GM18909 (cell line): Measurements from ENCODE around the gene VILL.
A peak's percentile ranks its signal among the peaks of the same experiment; 100 is the strongest.

Source experiments
- ATAC-seq: cut with Tn5 transposase; IDR thresholded peaks from one replicate; pipeline ENCODE4 v1.9.1; 2021; ENCODE audit warnings: mild to moderate bottlenecking; ENCODE audit not compliant: unreplicated experiment, poor library complexity

The VILL gene

GRCh38 chr3:37997791-37998370 is 7.3 kb downstream of the VILL start:
- ATAC-seq, result no peak

- ATAC-seq, result no peak
These were observed 9.2 kb downstream of the VILL start for GRCh38 chr3:37999836-38000235.

- ATAC-seq, result no peak
These were observed 9.8 kb downstream of the VILL start for GRCh38 chr3:38000242-38000916.

- no peak for ATAC-seq
These were observed 10.4 kb downstream of the VILL start for GRCh38 chr3:38000965-38001455.

GRCh38 chr3:38001456-38002081 is 11.0 kb downstream of the VILL start:
- ATAC-seq, result no peak

- no peak for ATAC-seq
These were observed 11.8 kb downstream of the VILL start for GRCh38 chr3:38002291-38002876.

- no peak for ATAC-seq
These were observed 12.4 kb downstream of the VILL start for GRCh38 chr3:38002940-38003339.

GRCh38 chr3:38003371-38003816 is 12.8 kb downstream of the VILL start:
- ATAC-seq, result no peak

- no peak for ATAC-seq
These were observed 13.3 kb downstream of the VILL start for GRCh38 chr3:38003817-38004414.

GRCh38 chr3:38004415-38005075 is 14.0 kb downstream of the VILL start:
- ATAC-seq, result peak; percentile 53

GRCh38 chr3:38005076-38006020 is 14.8 kb downstream of the VILL start:
- no peak for ATAC-seq

- ATAC-seq, result no peak
These were observed 15.4 kb downstream of the VILL start for GRCh38 chr3:38006031-38006430.

- ATAC-seq, result no peak
These were observed 15.9 kb downstream of the VILL start for GRCh38 chr3:38006445-38006995.

- no peak for ATAC-seq
These were observed 17.1 kb downstream of the VILL start for GRCh38 chr3:38007754-38008090.

- no peak for ATAC-seq
These were observed 17.7 kb downstream of the VILL start for GRCh38 chr3:38008191-38008701.

GRCh38 chr3:38008971-38009580 is 18.5 kb downstream of the VILL start:
- ATAC-seq, result no peak

GRCh38 chr3:38009807-38010591 is 19.4 kb downstream of the VILL start:
- no peak for ATAC-seq

GRCh38 chr3:38011111-38011510 is 20.5 kb downstream of the VILL start:
- ATAC-seq, result no peak
